ENCODE results near the gene CCDC150.

DNA sequence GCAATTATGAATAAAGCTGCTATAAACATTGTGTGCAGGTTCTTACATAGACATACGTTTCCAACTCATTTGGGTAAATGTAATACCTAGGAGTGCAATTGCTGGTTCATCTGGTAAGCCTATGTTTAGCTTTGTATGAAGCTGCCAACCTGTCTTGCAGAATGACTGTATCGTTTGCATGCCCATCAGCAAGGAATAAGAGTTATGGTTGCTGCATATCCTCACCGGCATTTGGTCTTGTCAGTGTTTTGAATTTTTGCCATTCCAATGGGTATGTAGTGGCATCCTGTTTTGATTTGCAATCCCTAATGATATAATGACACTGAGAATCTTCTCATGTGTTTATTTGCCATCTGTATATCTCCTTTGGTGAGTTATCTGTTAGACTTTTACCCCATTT, 20.7 kb downstream of the CCDC150 start:
- TF ChIP-seq TAF1 (IDR thresholded peaks at IDR 0.05; ENCODE audit: borderline replicate concordance, insufficient read depth, low read length), result no peak
- TF ChIP-seq, protein P1, sequence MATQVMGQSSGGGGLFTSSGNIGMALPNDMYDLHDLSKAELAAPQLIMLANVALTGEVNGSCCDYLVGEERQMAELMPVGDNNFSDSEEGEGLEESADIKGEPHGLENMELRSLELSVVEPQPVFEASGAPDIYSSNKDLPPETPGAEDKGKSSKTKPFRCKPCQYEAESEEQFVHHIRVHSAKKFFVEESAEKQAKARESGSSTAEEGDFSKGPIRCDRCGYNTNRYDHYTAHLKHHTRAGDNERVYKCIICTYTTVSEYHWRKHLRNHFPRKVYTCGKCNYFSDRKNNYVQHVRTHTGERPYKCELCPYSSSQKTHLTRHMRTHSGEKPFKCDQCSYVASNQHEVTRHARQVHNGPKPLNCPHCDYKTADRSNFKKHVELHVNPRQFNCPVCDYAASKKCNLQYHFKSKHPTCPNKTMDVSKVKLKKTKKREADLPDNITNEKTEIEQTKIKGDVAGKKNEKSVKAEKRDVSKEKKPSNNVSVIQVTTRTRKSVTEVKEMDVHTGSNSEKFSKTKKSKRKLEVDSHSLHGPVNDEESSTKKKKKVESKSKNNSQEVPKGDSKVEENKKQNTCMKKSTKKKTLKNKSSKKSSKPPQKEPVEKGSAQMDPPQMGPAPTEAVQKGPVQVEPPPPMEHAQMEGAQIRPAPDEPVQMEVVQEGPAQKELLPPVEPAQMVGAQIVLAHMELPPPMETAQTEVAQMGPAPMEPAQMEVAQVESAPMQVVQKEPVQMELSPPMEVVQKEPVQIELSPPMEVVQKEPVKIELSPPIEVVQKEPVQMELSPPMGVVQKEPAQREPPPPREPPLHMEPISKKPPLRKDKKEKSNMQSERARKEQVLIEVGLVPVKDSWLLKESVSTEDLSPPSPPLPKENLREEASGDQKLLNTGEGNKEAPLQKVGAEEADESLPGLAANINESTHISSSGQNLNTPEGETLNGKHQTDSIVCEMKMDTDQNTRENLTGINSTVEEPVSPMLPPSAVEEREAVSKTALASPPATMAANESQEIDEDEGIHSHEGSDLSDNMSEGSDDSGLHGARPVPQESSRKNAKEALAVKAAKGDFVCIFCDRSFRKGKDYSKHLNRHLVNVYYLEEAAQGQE (IDR thresholded peaks at IDR 0.05; ENCODE audit: insufficient read depth in 1 of 2, low read depth in 2 of 2, low read length in 2 of 2), result no peak
- TF ChIP-seq FOXP2 (optimal IDR thresholded peaks at IDR 0.05; ENCODE audit: borderline replicate concordance, extremely low read depth, extremely low read length, insufficient read depth), result no peak
- TF ChIP-seq POLR2AphosphoS5 (IDR thresholded peaks at IDR 0.05; ENCODE audit: low read depth, low read length), result no peak

All from PFSK-1 (cell line).